GM21360 (cell line): Measurements from ENCODE around the gene UCHL3.
"Not testable (repeated sequence)": the region's sequence is repeated elsewhere in the genome, so short reads cannot be mapped to it uniquely, and the experiment has no call there.

ENCODE experiments used
- ATAC-seq: cut with Tn5 transposase; IDR thresholded peaks from one replicate; pipeline ENCODE4 v1.9.1; 2021; ENCODE audit warnings: mild to moderate bottlenecking, moderate library complexity; ENCODE audit not compliant: unreplicated experiment

The UCHL3 gene

GRCh38 chr13:75549262-75550158, at the start of gene UCHL3:
Gene UCHL3, plus strand, starts transcription at chr13:75549791. Its CDS starts 30 bp downstream, at chr13:75549821.
- ATAC-seq: peak; percentile 98

- no peak for ATAC-seq
Observed at GRCh38 chr13:75505327-75505726, 44.3 kb upstream of the UCHL3 start.

DNA sequence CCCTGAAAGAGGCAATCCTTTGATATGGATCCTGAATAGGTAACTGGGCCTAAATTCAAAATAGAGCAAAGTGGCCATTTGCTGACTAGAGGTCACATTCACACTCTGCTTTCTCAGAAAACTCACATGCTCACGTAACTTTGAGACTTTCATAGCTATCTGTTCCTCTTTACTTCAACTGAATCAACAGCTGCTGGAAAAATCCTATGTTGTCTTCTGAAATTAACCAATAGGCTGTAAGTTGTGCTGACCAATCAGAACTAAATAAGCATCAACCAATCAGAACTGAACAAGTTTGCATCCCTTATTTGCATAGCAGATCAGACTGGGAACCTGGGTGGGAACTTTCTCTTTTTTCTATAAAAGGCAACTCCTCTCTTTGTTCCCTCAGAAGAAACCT, 43.6 kb upstream of the UCHL3 start:
- ATAC-seq: no peak

DNA sequence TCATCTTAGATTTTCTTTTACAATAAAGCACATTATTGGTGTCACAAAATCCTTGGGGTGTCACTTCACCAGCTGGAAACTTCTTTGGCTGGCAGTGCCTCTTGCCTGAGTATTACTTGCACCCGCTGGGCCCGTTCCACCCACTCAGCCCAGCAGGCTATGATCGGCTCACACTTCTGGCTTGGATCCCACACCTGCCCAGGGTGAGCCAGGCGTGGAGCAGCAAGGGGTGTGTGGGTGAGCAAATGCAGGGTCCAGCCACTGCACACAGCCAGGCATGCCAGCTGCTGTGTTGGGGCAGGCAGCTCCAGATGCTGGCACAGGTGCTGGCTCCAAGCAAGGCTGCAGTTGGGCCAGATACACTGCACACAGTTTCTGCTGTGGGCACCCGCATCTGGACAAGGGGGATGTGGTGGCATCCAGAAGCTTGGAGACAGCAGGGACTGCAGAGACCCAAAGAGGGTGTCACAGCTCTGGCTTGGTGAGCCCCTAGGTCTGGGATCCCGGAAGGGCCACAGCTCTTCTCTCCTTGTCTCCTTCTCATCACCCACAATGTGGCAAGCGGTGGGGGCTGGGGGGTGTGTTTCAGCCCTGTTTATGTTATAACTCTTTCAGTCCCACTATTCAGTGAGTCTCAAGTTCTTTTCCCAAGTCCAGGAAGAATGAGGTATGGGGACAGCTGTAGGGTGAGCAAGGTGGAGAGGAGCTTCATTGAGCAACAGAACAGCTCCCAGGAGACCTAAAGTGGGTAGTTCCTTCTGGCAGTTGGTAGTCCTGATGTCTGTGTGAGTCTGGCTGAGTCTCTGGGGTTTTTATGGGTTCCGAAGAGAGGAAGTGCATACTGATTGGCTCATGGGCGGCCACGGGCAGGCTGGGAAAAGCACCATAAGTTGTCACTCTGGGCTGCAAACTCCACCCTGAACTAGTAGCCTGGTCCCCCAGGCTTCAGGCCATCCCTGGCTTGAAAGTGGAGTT, 42.3 kb upstream of the UCHL3 start:
- no peak for ATAC-seq

DNA sequence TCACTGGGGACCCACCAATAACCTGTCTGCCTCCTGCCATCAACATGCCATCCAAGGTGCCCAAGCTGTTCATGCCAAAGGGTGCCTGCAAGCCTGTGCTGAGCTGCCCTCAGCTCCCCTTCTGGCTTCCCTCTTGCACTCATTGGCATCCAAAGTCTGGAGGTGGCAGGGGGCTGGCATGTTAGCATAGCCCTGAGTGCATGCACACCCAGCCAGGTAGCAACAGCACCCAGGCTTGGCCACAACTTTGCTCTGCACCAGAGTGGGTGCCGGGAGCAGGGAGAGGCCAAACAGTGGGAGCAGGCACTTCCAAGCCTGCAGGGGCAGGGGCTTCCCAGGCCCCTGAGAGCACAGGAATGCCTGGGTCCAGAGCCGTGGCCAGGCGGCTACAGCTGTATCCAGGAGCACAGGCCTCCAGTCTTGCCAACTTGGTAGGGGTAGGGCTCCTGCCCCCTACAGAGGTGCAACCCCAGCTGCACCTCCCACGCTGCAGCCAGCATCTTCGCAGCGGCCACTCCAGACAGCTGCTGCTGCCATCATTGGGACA, 41.5 kb upstream of the UCHL3 start:
- ATAC-seq: no peak

GRCh38 chr13:75511051-75511625, 38.5 kb upstream of the UCHL3 start:
- no peak for ATAC-seq

DNA sequence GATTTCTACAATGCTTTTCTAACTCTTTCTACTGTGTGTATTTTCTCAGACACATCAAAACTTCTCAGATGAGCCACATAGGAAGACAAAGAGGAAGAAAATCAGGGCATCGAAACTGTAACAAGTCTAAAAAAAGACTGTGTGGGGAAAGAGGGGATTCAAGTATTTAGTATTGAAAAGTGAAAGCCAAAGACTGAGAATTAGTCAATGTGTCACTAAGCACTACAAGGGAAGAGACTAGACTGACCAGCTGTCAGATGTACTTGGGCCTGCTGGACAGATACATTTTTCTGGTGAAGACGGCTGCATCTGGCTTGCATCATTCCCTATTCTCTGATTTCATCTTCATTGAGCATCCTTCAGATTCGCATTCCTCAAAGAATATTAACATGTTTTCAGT, 37.3 kb upstream of the UCHL3 start:
- ATAC-seq: peak; percentile 83

DNA sequence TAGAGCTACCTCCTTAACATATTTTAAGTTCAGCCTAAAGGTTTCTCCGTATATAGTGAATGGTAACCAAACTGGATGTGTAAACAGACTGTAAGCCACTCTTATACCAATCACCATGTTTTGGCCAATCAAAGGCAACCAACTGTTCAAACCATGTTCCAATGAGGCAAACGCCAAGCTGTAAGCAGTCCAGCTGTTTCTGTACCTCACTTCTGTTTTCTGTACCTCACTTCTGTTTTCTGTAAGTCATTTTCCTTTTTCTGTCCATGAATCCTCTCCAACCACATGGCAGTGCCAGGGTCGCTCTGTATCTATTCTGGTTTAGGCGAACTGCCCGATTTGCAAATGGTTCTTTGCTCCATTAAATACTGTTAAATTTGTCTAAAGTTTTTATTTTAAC, 36.3 kb upstream of the UCHL3 start:
- no peak for ATAC-seq

DNA sequence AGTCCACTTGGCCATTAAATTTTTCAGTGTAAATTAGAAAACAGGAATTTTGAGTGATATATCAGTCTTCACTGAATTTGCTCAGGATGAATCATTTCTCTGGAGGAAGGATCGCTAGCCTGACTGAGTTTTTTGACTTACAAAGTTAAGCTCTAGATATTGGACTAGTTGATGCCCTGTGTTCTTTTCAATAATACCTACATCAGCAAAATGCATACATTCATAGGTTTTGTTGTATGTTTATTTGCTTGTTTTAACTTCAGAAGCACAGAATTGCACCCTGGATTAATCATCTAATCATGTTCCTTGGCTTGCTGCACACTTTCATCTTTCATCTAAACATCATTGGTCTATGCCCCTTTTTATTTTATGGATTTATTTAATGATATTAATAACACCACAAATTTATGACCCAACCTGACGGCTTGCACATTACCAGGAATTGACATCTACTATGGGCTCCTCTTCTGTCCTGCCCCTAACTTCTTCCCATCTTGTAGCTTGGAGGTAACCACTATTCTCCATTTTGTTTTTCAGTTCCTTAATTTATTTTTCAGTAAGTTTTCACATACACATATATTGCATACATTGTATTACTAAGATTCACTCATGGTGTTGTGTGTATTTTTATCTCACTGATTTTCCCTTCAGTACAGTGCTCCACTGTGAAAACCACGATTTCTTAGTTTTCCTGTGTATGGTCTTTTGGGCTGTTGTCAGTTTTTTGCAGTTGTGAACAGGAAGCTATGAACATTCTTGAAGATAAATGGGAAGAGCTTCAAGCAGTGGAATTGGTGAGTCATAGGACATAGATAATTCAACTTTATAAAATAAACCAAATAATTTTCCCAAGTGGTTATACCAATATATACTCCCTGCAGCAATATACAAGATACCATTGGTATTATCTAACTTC, 35.3 kb upstream of the UCHL3 start:
- ATAC-seq: no peak

- ATAC-seq: no peak
Observed at GRCh38 chr13:75518439-75519088, 31.0 kb upstream of the UCHL3 start.

DNA sequence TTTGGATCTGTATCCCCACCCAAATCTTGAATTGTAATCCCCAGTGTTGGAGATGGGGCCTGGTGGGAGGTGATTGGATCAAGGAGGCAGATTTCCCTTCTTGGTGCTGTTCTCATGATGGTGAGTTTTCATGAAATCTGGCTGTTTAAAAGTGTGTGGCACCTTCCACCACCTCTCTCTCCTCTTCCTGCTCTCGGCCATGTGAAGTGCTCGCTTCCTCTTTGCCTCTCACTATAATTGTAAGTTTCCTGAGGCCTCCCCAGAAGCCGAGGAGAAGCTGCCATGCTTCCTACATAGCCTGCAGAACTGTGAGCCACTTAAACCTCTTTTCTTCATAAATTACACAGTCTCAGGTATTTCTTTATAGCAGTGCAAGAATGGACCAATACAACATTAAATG, 27.6 kb upstream of the UCHL3 start:
- ATAC-seq: no peak

DNA sequence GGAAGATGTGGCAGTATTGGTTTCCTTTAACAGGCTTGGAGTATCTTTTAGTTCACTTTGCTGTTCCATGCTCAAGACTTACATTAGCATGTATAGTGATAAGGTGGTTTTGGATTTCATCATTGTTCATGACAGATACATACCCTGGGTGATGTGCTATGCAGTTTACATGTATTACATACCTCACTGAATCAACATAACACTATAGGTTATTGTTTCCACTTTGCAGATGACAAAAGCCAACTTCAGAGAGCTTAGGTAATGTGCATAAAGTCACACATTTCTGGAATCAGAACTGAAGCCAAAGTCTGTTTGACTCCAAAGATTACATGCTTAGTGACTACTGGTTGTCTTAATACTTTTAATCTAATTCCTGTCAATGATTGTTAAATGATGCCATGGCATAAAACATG, 19.0 kb upstream of the UCHL3 start:
- ATAC-seq: no peak

GRCh38 chr13:75533861-75534260, 15.7 kb upstream of the UCHL3 start:
- no peak for ATAC-seq

GRCh38 chr13:75537401-75538365, 11.9 kb upstream of the UCHL3 start, which contains the start of gene COMMD6:
Gene COMMD6, minus strand, starts transcription at chr13:75537841. Its CDS starts 36 bp downstream, at chr13:75537805.
- ATAC-seq: peak; percentile 91

DNA sequence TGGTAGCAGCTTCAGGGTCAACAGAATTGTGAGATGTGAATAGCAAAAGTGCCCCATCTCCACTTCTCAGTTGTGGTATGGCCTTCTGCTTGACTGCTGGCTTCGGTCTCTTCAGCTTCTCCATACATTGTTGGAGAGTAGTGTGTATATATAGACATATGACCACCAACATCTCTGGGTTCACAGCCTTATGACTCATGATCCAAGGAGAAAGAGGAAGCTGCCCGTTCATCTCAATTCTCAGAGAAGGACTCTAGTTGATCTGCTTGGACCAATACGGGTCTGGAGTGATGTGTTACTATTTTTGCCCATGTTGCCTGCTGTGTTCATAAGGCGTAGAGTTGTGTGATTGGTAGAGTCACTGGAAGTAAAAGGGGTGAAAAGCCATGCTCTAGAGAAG, 8.3 kb upstream of the UCHL3 start:
- peak; percentile 39 for ATAC-seq

GRCh38 chr13:75541961-75542360, 7.6 kb upstream of the UCHL3 start:
- no peak for ATAC-seq

DNA sequence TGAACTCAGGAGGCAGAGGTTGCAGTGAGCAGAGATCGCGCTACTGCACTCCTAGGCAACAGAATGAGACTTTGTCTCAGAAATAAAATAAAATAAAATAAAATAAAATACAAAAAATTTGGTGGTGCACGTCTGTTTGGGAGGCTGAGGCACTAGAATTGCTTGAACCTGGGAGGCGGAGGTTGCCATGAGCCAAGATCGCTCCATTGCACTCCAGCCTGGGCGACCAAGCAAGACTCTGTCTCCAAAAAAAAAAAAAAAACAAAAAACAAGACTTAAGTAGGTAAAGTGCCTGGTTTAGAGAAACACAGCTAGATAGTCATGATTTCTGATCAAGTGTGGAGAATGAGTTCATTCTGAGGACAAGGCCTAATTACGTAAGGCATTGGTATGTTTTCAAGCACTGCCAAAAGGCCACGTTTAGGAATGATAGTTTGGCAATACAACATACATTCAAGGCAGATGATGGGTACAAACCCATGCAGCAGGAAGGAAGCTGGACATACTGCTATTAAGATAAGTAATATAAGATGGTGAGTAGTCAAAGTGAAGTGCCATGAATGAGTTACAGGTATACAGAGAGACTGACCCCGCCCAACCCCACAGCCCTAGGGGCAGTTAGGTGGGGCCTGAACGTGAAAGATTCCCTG, 4.8 kb upstream of the UCHL3 start:
- ATAC-seq: no peak

DNA sequence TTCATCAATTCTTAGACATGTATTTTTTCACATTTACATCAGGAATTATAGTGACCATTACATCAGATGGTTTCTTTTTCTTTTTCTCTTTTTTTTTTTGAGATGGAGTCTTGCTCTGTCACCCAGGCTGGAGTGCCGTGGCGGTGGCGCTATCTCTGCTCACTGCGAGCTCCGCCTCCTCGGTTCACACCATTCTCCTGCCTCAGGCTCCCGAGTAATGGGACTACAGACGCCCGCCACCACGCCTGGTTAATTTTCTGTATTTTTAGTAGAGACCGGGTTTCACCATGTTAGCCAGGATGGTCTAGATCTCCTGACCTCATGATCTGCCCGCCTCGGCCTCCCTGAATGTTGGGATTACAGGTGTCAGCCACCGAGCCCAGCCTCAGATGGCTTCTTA, 4.2 kb upstream of the UCHL3 start:
- ATAC-seq: not testable (repeated sequence)
